ENCODE measurements around the gene SEH1L.

The SEH1L gene

GRCh38 chr18:12993439-12993838 lies 45.6 kb downstream of the SEH1L start:
- TF ChIP-seq EZH2 (IDR thresholded peaks at IDR 0.05; ENCODE audit: borderline replicate concordance, low read length) = no peak
- TF ChIP-seq CTCF (IDR thresholded peaks at IDR 0.05; ENCODE audit: low read length) = no peak
- peaks cover 44% of the 10 kb centered on the region for H3K4me1 ChIP-seq (ENCODE audit: insufficient read depth, low read length, severe bottlenecking)
- peak overlapping the region; percentile 99; the same call in 1 of the 2 replicates for H3K4me2 ChIP-seq (ENCODE audit: low read length)
- no peaks in the 10 kb centered on the region for H3F3A ChIP-seq (ENCODE audit: insufficient read depth, low read length)
- H3K9ac ChIP-seq (ENCODE audit: low read length) = no peak overlapping the region
- H3K36me3 ChIP-seq (ENCODE audit: insufficient read depth, low read length) = peaks cover 22% of the 10 kb centered on the region
- H3K9me2 ChIP-seq (ENCODE audit: low read depth, low read length) = no peaks in the 10 kb centered on the region
- no peaks in the 10 kb centered on the region for H4K20me1 ChIP-seq (ENCODE audit: insufficient read depth, low read length)
- H3K9me3 ChIP-seq (ENCODE audit: low read length) = no peaks in the 10 kb centered on the region
- no peaks in the 10 kb centered on the region for H3K27me3 ChIP-seq (ENCODE audit: insufficient read depth, low read length)
- peak overlapping the region; percentile 95 for H3K4me3 ChIP-seq (ENCODE audit: low read depth, low read length, poor library complexity, severe bottlenecking)
- H3K79me2 ChIP-seq (ENCODE audit: insufficient read depth, low read length) = peaks cover 70% of the 10 kb centered on the region
- no peak overlapping the region for H2AFZ ChIP-seq (ENCODE audit: low read length)
- no peak overlapping the region for H3K27ac ChIP-seq (ENCODE audit: low read depth, low read length, poor library complexity, severe bottlenecking)

GRCh38 chr18:12995424-12995823 lies 47.6 kb downstream of the SEH1L start:
- Histone ChIP-seq H3K27ac (ENCODE audit: low read depth, low read length, poor library complexity, severe bottlenecking) (no peak overlapping the region), H4K20me1 (ENCODE audit: insufficient read depth, low read length) (no peaks in the 10 kb centered on the region), H3F3A (ENCODE audit: insufficient read depth, low read length) (no peaks in the 10 kb centered on the region), H3K27me3 (ENCODE audit: insufficient read depth, low read length) (no peaks in the 10 kb centered on the region), H3K79me2 (ENCODE audit: insufficient read depth, low read length) (peaks cover 87% of the 10 kb centered on the region), H3K4me3 (ENCODE audit: low read depth, low read length, poor library complexity, severe bottlenecking) (no peak overlapping the region), H3K9me3 (ENCODE audit: low read length) (no peaks in the 10 kb centered on the region), H3K9me2 (ENCODE audit: low read depth, low read length) (no peaks in the 10 kb centered on the region), H3K4me2 (ENCODE audit: low read length) (no peak overlapping the region), H3K4me1 (ENCODE audit: insufficient read depth, low read length, severe bottlenecking) (peaks cover 37% of the 10 kb centered on the region), H3K9ac (ENCODE audit: low read length) (no peak overlapping the region), H2AFZ (ENCODE audit: low read length) (no peak overlapping the region), H3K36me3 (ENCODE audit: insufficient read depth, low read length) (peaks cover 31% of the 10 kb centered on the region)
- TF ChIP-seq CTCF (IDR thresholded peaks at IDR 0.05; ENCODE audit: low read length) = no peak
- TF ChIP-seq EZH2 (IDR thresholded peaks at IDR 0.05; ENCODE audit: borderline replicate concordance, low read length) = no peak

GRCh38 chr18:12995952-12996477 lies 48.2 kb downstream of the SEH1L start:
- H3K4me1 ChIP-seq (ENCODE audit: insufficient read depth, low read length, severe bottlenecking) = peaks cover 34% of the 10 kb centered on the region
- no peak overlapping the region for H3K9ac ChIP-seq (ENCODE audit: low read length)
- H4K20me1 ChIP-seq (ENCODE audit: insufficient read depth, low read length) = no peaks in the 10 kb centered on the region
- H2AFZ ChIP-seq (ENCODE audit: low read length) = no peak overlapping the region
- H3K36me3 ChIP-seq (ENCODE audit: insufficient read depth, low read length) = peaks cover 37% of the 10 kb centered on the region
- peaks cover 90% of the 10 kb centered on the region for H3K79me2 ChIP-seq (ENCODE audit: insufficient read depth, low read length)
- TF ChIP-seq EZH2 (IDR thresholded peaks at IDR 0.05; ENCODE audit: borderline replicate concordance, low read length) = no peak
- TF ChIP-seq CTCF (IDR thresholded peaks at IDR 0.05; ENCODE audit: low read length) = no peak
- no peaks in the 10 kb centered on the region for H3K9me3 ChIP-seq (ENCODE audit: low read length)
- no peak overlapping the region for H3K4me3 ChIP-seq (ENCODE audit: low read depth, low read length, poor library complexity, severe bottlenecking)
- H3K27me3 ChIP-seq (ENCODE audit: insufficient read depth, low read length) = no peaks in the 10 kb centered on the region
- no peak overlapping the region for H3K27ac ChIP-seq (ENCODE audit: low read depth, low read length, poor library complexity, severe bottlenecking)
- no peaks in the 10 kb centered on the region for H3K9me2 ChIP-seq (ENCODE audit: low read depth, low read length)
- H3F3A ChIP-seq (ENCODE audit: insufficient read depth, low read length) = no peaks in the 10 kb centered on the region
- no peak overlapping the region for H3K4me2 ChIP-seq (ENCODE audit: low read length)
